ENCODE data around the gene ABCA7.

GRCh38 chr19:1049106-1049505 lies 9.2 kb downstream of the ABCA7 start:
- no peak for TF ChIP-seq CTCF (IDR thresholded peaks at IDR 0.05; ENCODE audit: low read depth, low read length)
- TF ChIP-seq EZH2phosphoT487 (IDR thresholded peaks at IDR 0.05; ENCODE audit: low read depth): no peak

Data from OCI-LY3 (cell line).